Naive B cell (primary cell): ENCODE results near the gene NRG3. TPM values are rescaled to one million over a fixed set of nuclear protein-coding genes. Genes with fewer than 3 reads are reported as not detected.
"Not testable (repeated sequence)": the region's sequence is repeated elsewhere in the genome, so short reads cannot be mapped to it uniquely, and the experiment has no call there.

Source experiments
- ATAC-seq, 2 donors: fragments of 150-1000 bp; cut with Tn5 transposase; 2 replicates each; pipeline ENCODE4 v1.10.0; 2021; ENCODE audit warnings: low read depth in 2 of 2, mild to moderate bottlenecking in 2 of 2, moderate library complexity in 2 of 2
- DNase-seq: peaks from one replicate; pipeline ENCODE4 v3.0.0; 2022
- H3K27ac Mint-ChIP-seq, 6 donors: one replicate each; pipeline ENCODE4 v1.8.0; 2020 to 2022; ENCODE audit warnings: mild to moderate bottlenecking in 6 of 6, mixed read lengths in 6 of 6, moderate library complexity in 5 of 6, inconsistent platforms in 2 of 6
- H3K27me3 Mint-ChIP-seq, 3 donors: one replicate each; pipeline ENCODE4 v1.8.0; 2021 to 2022; ENCODE audit warnings: mixed read lengths in 3 of 3, mild to moderate bottlenecking in 1 of 3
- H3K36me3 Mint-ChIP-seq, 2 donors: one replicate each; pipeline ENCODE4 v1.8.0; 2020 to 2022; ENCODE audit warnings: mixed read lengths in 2 of 2, inconsistent platforms in 1 of 2, mild to moderate bottlenecking in 1 of 2
- H3K4me1 Mint-ChIP-seq, 3 donors: one replicate each; pipeline ENCODE4 v1.8.0; 2020 to 2022; ENCODE audit warnings: mixed read lengths in 3 of 3, inconsistent platforms in 1 of 3, mild to moderate bottlenecking in 1 of 3, moderate library complexity in 1 of 3
- H3K4me3 Mint-ChIP-seq, 8 donors: one replicate each; pipeline ENCODE4 v1.8.0; 2020 to 2022; ENCODE audit warnings: mild to moderate bottlenecking in 8 of 8, mixed read lengths in 8 of 8, moderate library complexity in 8 of 8, inconsistent platforms in 2 of 8
- H3K9me3 Mint-ChIP-seq, 7 donors: one replicate each; pipeline ENCODE4 v1.8.0; 2020 to 2022; ENCODE audit warnings: mixed read lengths in 7 of 7, mild to moderate bottlenecking in 5 of 7, inconsistent platforms in 2 of 7, moderate library complexity in 1 of 7
- polyA plus RNA-seq, 6 donors: library from polyadenylated mRNA; unstranded; fragments of 300-500 nt; fragmentation: Illumina TruSeq; gene quantifications; one replicate each; pipeline ENCODE4 v1.2.3, GENCODE V29; 2021; ENCODE audit warnings: low read depth in 6 of 6

Gene NRG3
- polyA plus RNA-seq, 6 donors from 2014 or later, result not detected

GRCh38 chr10:82643601-82644000 lies 768.6 kb downstream of the NRG3 start:
- Mint-ChIP-seq H3K4me3 (peak overlapping the region in 1 of 8 donors; percentile 6), H3K4me1 (no peaks in the 10 kb centered on the region), H3K36me3 (no peaks in the 10 kb centered on the region), H3K27ac (no peak overlapping the region), H3K9me3 (peaks cover 0 to 6% (median 4%) of the 10 kb centered on the region in 7 donors), H3K27me3 (no peaks in the 10 kb centered on the region)
- ATAC-seq, result no peak
- DNase-seq, result no peak

- H3K36me3 Mint-ChIP-seq, result no peaks in the 10 kb centered on the region
- H3K4me1 Mint-ChIP-seq, result no peaks in the 10 kb centered on the region
- H3K27ac Mint-ChIP-seq, result no peak overlapping the region
- peaks cover 0 to 5% (median 3%) of the 10 kb centered on the region in 7 donors for H3K9me3 Mint-ChIP-seq
- no peak for DNase-seq
- ATAC-seq, result no peak
- no peaks in the 10 kb centered on the region for H3K27me3 Mint-ChIP-seq
- no peak overlapping the region for H3K4me3 Mint-ChIP-seq
These were observed 770.2 kb downstream of the NRG3 start for GRCh38 chr10:82645221-82645620.

GRCh38 chr10:82653244-82654155 lies 778.5 kb downstream of the NRG3 start:
- Mint-ChIP-seq H3K27me3 (no peaks in the 10 kb centered on the region), H3K27ac (no peak overlapping the region), H3K4me1 (no peaks in the 10 kb centered on the region)

GRCh38 chr10:82660205-82660604 lies 785.2 kb downstream of the NRG3 start:
- DNase-seq, result no peak
- H3K27ac Mint-ChIP-seq, result no peak overlapping the region
- H3K36me3 Mint-ChIP-seq, result no peaks in the 10 kb centered on the region
- no peak overlapping the region for H3K4me3 Mint-ChIP-seq
- no peaks in the 10 kb centered on the region for H3K27me3 Mint-ChIP-seq
- no peak for ATAC-seq
- H3K9me3 Mint-ChIP-seq, result peaks cover 0 to 3% (median 0%) of the 10 kb centered on the region in 7 donors
- H3K4me1 Mint-ChIP-seq, result no peaks in the 10 kb centered on the region

More at GRCh38 chr10:82653244-82654155, 778.5 kb downstream of the NRG3 start:
- Mint-ChIP-seq H3K36me3 (no peaks in the 10 kb centered on the region), H3K4me3 (no peak overlapping the region), H3K9me3 (peaks cover 0 to 8% (median 2%) of the 10 kb centered on the region in 7 donors)
- no peak for DNase-seq
- no peak for ATAC-seq

GRCh38 chr10:82660986-82661385 lies 786.0 kb downstream of the NRG3 start:
- Mint-ChIP-seq H3K4me1 (no peaks in the 10 kb centered on the region), H3K27ac (no peak overlapping the region)
- no peak for ATAC-seq

GRCh38 chr10:82661701-82662100 lies 786.7 kb downstream of the NRG3 start:
- DNase-seq, result no peak
- no peak for ATAC-seq
- Mint-ChIP-seq H3K36me3 (no peaks in the 10 kb centered on the region), H3K27ac (no peak overlapping the region), H3K4me3 (no peak overlapping the region), H3K4me1 (no peaks in the 10 kb centered on the region), H3K9me3 (peaks cover 0 to 3% (median 0%) of the 10 kb centered on the region in 7 donors), H3K27me3 (no peaks in the 10 kb centered on the region)

More at GRCh38 chr10:82660986-82661385, 786.0 kb downstream of the NRG3 start:
- Mint-ChIP-seq H3K27me3 (no peaks in the 10 kb centered on the region), H3K36me3 (no peaks in the 10 kb centered on the region), H3K4me3 (no peak overlapping the region), H3K9me3 (peaks cover 0 to 3% (median 0%) of the 10 kb centered on the region in 7 donors)
- DNase-seq, result no peak

- Mint-ChIP-seq H3K4me3 (no peak overlapping the region), H3K9me3 (peaks cover 0 to 13% (median 5%) of the 10 kb centered on the region in 7 donors), H3K4me1 (no peaks in the 10 kb centered on the region), H3K36me3 (no peaks in the 10 kb centered on the region), H3K27me3 (no peaks in the 10 kb centered on the region), H3K27ac (no peak overlapping the region)
- DNase-seq (no peak), ATAC-seq (no peak)
These were observed 793.4 kb downstream of the NRG3 start for GRCh38 chr10:82668221-82668895.

- H3K4me3 Mint-ChIP-seq, result no peak overlapping the region
- no peak overlapping the region for H3K27ac Mint-ChIP-seq
- no peak for DNase-seq
- H3K9me3 Mint-ChIP-seq, result peaks cover 4 to 19% (median 10%) of the 10 kb centered on the region in 7 donors
- ATAC-seq, result no peak
- H3K36me3 Mint-ChIP-seq, result no peaks in the 10 kb centered on the region
- H3K4me1 Mint-ChIP-seq, result no peaks in the 10 kb centered on the region
- no peaks in the 10 kb centered on the region for H3K27me3 Mint-ChIP-seq
These were observed 799.0 kb downstream of the NRG3 start for GRCh38 chr10:82674036-82674435.

GRCh38 chr10:82677932-82678331 lies 802.9 kb downstream of the NRG3 start:
- ATAC-seq, H3K4me1 Mint-ChIP-seq, H3K4me3 Mint-ChIP-seq, H3K27ac Mint-ChIP-seq, DNase-seq, H3K36me3 Mint-ChIP-seq, H3K27me3 Mint-ChIP-seq: not testable (repeated sequence)
- H3K9me3 Mint-ChIP-seq, result peaks cover 2 to 10% (median 5%) of the 10 kb centered on the region in 7 donors

GRCh38 chr10:82678451-82678850 lies 803.5 kb downstream of the NRG3 start:
- H3K36me3 Mint-ChIP-seq, DNase-seq, ATAC-seq, H3K4me3 Mint-ChIP-seq, H3K4me1 Mint-ChIP-seq, H3K27me3 Mint-ChIP-seq, H3K27ac Mint-ChIP-seq: not testable (repeated sequence)
- peaks cover 1 to 10% (median 5%) of the 10 kb centered on the region in 7 donors for H3K9me3 Mint-ChIP-seq

GRCh38 chr10:82680608-82681007 lies 805.6 kb downstream of the NRG3 start:
- Mint-ChIP-seq H3K9me3 (peaks cover 0 to 10% (median 5%) of the 10 kb centered on the region in 7 donors), H3K4me1 (no peaks in the 10 kb centered on the region), H3K27ac (no peak overlapping the region), H3K36me3 (no peaks in the 10 kb centered on the region), H3K27me3 (no peaks in the 10 kb centered on the region), H3K4me3 (no peak overlapping the region)
- no peak for DNase-seq
- no peak for ATAC-seq

- no peaks in the 10 kb centered on the region for H3K36me3 Mint-ChIP-seq
- DNase-seq (no peak), ATAC-seq (no peak)
- H3K27ac Mint-ChIP-seq, result no peak overlapping the region
- H3K4me1 Mint-ChIP-seq, result no peaks in the 10 kb centered on the region
- peaks cover 0 to 5% (median 0%) of the 10 kb centered on the region in 7 donors for H3K9me3 Mint-ChIP-seq
- H3K4me3 Mint-ChIP-seq, result no peak overlapping the region
- no peaks in the 10 kb centered on the region for H3K27me3 Mint-ChIP-seq
These were observed 809.0 kb downstream of the NRG3 start for GRCh38 chr10:82683945-82684344.

- DNase-seq, result no peak
- no peak for ATAC-seq
- H3K27ac Mint-ChIP-seq, result no peak overlapping the region
- H3K36me3 Mint-ChIP-seq, result no peaks in the 10 kb centered on the region
- no peaks in the 10 kb centered on the region for H3K27me3 Mint-ChIP-seq
- peaks cover 0 to 4% (median 0%) of the 10 kb centered on the region in 7 donors for H3K9me3 Mint-ChIP-seq
- H3K4me3 Mint-ChIP-seq, result no peak overlapping the region
- H3K4me1 Mint-ChIP-seq, result no peaks in the 10 kb centered on the region
These were observed 810.1 kb downstream of the NRG3 start for GRCh38 chr10:82685087-82685486.

- H3K27ac Mint-ChIP-seq, result no peak overlapping the region
- ATAC-seq, result no peak
These were observed 816.2 kb downstream of the NRG3 start for GRCh38 chr10:82691211-82691610.

More at GRCh38 chr10:82691211-82691610, 816.2 kb downstream of the NRG3 start:
- H3K9me3 Mint-ChIP-seq, result peaks cover 0 to 23% (median 5%) of the 10 kb centered on the region in 7 donors
- no peaks in the 10 kb centered on the region for H3K27me3 Mint-ChIP-seq
- no peaks in the 10 kb centered on the region for H3K4me1 Mint-ChIP-seq
- H3K36me3 Mint-ChIP-seq, result no peaks in the 10 kb centered on the region
- DNase-seq, result no peak
- H3K4me3 Mint-ChIP-seq, result no peak overlapping the region
